Nephron (organoid): Measurements from ENCODE around the gene DUSP1.

Experiments
- H3K27ac Mint-ChIP-seq, 3 experiments: 2 replicates each; pipeline ENCODE4 v1.8.0; 2020; ENCODE audit warnings: mixed read lengths in 3 of 3, mild to moderate bottlenecking in 2 of 3, moderate library complexity in 1 of 3
- H3K27me3 Mint-ChIP-seq: 2 replicates; pipeline ENCODE4 v1.8.0; 2021; ENCODE audit warnings: low read depth, mild to moderate bottlenecking, moderate library complexity, mixed read lengths
- H3K36me3 Mint-ChIP-seq: 2 replicates; pipeline ENCODE4 v1.8.0; 2020; ENCODE audit warnings: low read depth, mixed read lengths
- H3K4me1 Mint-ChIP-seq: 2 replicates; pipeline ENCODE4 v1.8.0; 2020; ENCODE audit warnings: mixed read lengths
- H3K4me3 Mint-ChIP-seq, 3 experiments: 2 replicates each; pipeline ENCODE4 v1.8.0; 2020; ENCODE audit warnings: mild to moderate bottlenecking in 3 of 3, mixed read lengths in 3 of 3, moderate library complexity in 2 of 3
- H3K9me3 Mint-ChIP-seq: 2 replicates; pipeline ENCODE4 v1.8.0; 2020; ENCODE audit warnings: mixed read lengths
- TF ChIP-seq, protein P1 (sequence below), 3 experiments: fragments of 200-600 bp; sonication (generic); IDR thresholded peaks; one replicate each; pipeline ENCODE4 v1.5.0; 2021; ENCODE audit warnings: antibody characterized with exemption in 3 of 3; ENCODE audit not compliant: unreplicated experiment in 3 of 3

The DUSP1 gene

DNA sequence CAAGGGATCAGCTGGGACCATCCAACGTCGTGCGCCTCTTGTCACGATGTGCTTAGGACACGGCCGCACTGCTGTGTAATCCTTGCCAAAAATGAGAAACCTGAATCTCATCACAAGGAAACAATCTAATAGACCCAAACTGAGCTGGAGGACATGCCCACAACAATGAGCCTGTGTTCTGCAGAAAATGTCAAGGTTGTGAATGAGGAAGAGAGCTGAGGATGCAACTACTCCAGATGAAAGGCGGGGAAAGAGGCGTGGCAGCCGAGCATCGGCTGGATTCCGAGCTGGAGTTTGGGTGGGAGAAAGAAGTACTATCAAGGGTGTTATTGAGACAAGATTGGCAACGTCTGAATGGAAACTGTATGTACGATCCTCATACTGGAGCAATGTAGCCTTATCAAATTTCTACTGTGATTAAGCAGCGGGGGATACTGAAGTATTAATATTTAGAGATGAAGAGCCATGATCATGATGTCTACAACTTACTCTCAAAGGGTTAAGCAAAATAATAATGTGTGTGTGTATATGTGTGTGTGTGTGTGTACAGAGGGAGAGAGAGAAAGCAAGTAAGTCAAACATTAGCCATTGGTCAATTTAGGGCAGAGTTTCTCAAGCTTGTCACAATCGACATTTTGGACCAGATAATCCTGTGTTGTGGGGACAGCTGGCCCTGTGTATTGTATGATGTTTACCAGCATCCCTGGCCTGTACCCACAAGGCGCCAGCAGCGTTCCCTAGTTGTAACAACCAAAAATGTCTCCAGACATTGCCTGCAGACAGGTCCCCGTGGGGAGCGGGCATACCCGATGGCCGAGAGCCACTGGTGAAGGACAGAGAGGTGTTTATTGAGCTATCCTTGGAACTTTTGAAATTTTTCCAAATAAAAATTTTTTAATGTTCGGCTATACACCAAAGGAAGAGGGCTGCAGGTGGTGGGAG is 46.5 kb downstream of the DUSP1 start:
- H3K4me1 Mint-ChIP-seq = peaks cover 10% of the 10 kb centered on the region
- no peaks in the 10 kb centered on the region for H3K9me3 Mint-ChIP-seq
- peaks cover 20% of the 10 kb centered on the region for H3K27me3 Mint-ChIP-seq
- H3K4me3 Mint-ChIP-seq = no peak overlapping the region
- H3K27ac Mint-ChIP-seq = no peak overlapping the region
- TF ChIP-seq, protein P1, sequence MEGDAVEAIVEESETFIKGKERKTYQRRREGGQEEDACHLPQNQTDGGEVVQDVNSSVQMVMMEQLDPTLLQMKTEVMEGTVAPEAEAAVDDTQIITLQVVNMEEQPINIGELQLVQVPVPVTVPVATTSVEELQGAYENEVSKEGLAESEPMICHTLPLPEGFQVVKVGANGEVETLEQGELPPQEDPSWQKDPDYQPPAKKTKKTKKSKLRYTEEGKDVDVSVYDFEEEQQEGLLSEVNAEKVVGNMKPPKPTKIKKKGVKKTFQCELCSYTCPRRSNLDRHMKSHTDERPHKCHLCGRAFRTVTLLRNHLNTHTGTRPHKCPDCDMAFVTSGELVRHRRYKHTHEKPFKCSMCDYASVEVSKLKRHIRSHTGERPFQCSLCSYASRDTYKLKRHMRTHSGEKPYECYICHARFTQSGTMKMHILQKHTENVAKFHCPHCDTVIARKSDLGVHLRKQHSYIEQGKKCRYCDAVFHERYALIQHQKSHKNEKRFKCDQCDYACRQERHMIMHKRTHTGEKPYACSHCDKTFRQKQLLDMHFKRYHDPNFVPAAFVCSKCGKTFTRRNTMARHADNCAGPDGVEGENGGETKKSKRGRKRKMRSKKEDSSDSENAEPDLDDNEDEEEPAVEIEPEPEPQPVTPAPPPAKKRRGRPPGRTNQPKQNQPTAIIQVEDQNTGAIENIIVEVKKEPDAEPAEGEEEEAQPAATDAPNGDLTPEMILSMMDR (IDR thresholded peaks at IDR 0.05; ENCODE audit: unreplicated experiment in 3 of 3) = no peak
- no peaks in the 10 kb centered on the region for H3K36me3 Mint-ChIP-seq

DNA sequence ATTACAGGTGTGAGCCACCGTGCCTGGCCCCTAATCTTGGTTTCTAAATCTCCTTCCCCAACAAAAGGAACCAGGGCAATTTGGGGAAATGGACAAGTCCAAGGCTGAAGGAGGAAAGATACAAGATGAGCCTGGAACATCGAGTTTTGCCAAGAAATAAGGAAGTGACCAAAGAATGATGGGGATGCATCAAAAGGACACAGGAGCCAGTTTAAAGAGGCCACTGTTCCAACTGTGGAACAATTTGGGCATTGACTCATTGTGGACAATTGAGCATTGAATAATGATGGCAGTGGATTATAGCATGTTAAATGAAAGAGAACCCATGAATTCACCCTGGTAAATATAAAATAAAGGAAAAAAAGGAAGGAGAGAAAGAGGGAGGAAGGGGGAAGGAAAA is 47.5 kb downstream of the DUSP1 start:
- H3K4me1 Mint-ChIP-seq = peaks cover 10% of the 10 kb centered on the region
- TF ChIP-seq, protein P1 (IDR thresholded peaks at IDR 0.05; ENCODE audit: unreplicated experiment in 3 of 3) = no peak
- peaks cover 14% of the 10 kb centered on the region for H3K27me3 Mint-ChIP-seq
- H3K36me3 Mint-ChIP-seq = no peaks in the 10 kb centered on the region
- H3K9me3 Mint-ChIP-seq = no peaks in the 10 kb centered on the region
- H3K27ac Mint-ChIP-seq = no peak overlapping the region
- no peak overlapping the region for H3K4me3 Mint-ChIP-seq

DNA sequence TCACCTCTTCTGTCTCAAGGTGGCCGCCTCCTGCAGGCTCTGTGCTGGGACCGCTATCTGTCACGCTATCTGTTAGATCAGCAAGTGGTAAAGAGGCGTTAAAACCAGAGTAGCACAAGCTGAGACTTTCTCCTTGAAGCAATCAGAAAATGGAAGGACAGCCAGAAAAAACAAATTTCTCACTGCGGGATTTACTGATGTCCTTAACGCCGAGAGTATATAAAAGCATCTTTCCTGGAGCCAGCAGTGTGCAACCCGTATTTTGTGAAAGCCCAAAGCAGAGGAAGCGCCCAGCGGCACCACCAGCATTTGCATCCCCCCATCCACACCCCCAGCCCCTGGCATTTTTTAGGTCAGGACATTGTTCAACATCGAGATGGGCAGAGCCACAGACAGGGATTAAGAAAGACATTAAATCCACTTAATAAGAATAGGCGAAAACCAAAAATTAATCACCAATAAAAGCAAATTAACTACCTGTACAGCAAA is 48.6 kb downstream of the DUSP1 start:
- H3K27me3 Mint-ChIP-seq = peaks cover 14% of the 10 kb centered on the region
- peaks cover 7% of the 10 kb centered on the region for H3K4me1 Mint-ChIP-seq
- peak overlapping the region in 1 of 3 experiments; percentile 37 for H3K27ac Mint-ChIP-seq
- no peak overlapping the region for H3K4me3 Mint-ChIP-seq
- H3K9me3 Mint-ChIP-seq = no peaks in the 10 kb centered on the region
- TF ChIP-seq, protein P1 (IDR thresholded peaks at IDR 0.05; ENCODE audit: unreplicated experiment in 3 of 3) = no peak
- H3K36me3 Mint-ChIP-seq = no peaks in the 10 kb centered on the region

DNA sequence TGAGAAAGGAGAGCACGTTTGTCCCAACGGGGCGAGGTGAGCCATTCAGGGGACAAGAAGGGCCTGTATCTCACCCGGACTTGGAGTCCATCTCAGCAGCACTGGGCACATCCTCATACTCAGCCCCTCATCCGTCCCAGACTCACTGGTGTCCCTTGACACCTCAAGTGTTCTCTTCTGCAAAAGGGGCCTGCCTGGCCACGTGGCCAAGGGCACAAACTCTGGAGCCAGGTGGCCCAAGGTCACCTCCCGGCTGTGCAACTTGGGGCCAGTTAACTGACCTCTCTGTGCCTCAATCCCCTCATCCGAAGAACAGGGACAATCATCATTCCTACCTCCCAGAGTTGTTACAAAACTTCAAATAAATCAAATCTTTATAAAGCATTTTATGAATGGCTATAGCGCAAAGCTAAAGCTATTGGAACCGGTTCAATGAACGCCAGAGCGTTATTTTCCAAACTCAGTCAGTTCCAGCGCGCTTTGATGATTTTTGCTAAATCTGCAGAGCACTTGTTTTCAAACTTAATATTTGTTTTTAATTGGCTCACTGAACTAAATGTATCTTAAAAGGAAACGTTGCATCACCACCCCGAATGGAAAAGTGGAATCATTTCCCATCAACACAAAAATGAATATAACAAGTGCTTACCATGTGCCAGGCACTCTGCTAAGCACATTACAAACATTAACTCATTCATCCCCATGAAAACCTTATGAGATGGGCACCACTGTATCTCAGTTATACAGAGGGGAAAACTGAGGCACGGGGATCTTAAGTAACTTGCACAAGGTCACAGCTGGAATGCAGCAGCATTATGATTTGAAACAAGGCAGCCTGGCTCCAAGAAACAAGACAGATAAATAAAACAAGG is 49.3 kb downstream of the DUSP1 start:
- Mint-ChIP-seq H3K4me3 (no peak overlapping the region), H3K4me1 (peaks cover 7% of the 10 kb centered on the region), H3K27me3 (peaks cover 18% of the 10 kb centered on the region), H3K9me3 (no peaks in the 10 kb centered on the region), H3K36me3 (no peaks in the 10 kb centered on the region), H3K27ac (no peak overlapping the region)
- TF ChIP-seq, protein P1 (IDR thresholded peaks at IDR 0.05; ENCODE audit: unreplicated experiment in 3 of 3) = no peak

DNA sequence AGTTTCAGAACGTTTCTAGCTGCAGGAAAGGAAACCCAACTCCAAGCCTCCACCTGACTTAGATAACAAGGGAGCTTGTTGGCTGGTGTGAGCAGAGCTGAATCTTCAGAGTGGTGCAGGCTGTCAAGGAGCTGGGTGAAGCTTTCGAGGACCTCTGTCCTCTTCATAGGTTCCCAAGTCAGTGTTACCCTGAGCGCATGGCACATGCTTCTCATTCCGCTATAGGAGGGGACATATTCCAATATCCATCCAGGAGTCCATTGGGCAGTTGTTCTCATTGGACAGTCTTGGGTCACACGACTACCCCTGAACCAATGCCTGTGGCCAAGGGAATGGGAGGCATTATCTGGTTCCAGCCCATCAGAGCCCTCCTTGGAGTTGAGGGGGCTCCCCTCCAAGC is 50.3 kb downstream of the DUSP1 start:
- peaks cover 17% of the 10 kb centered on the region for H3K27me3 Mint-ChIP-seq
- no peak overlapping the region for H3K4me3 Mint-ChIP-seq
- no peak overlapping the region for H3K27ac Mint-ChIP-seq
- TF ChIP-seq, protein P1 (IDR thresholded peaks at IDR 0.05; ENCODE audit: unreplicated experiment in 3 of 3) = no peak
- H3K4me1 Mint-ChIP-seq = peaks cover 7% of the 10 kb centered on the region
- no peaks in the 10 kb centered on the region for H3K36me3 Mint-ChIP-seq
- no peaks in the 10 kb centered on the region for H3K9me3 Mint-ChIP-seq
